GM12878 (cell line): ENCODE data around the gene KIAA1217. TPM values are rescaled to one million over a fixed set of nuclear protein-coding genes. Genes with fewer than 3 reads are reported as not detected.

Experiments
- ATAC-seq: fragments of 200-7000 bp; cut with Tn5 transposase; 3 replicates; pipeline ENCODE4 v1.9.1; 2020; ENCODE audit warnings: mild to moderate bottlenecking, moderate library complexity
- BruUV-seq: library from RNA; stranded (reverse); fragments of 400-500 nt; replicated peaks from 2 replicates; lab custom pipeline; 2021; lab: Mats Ljungman, UMichigan
- CTCF ChIA-PET: fragments of 300-600 bp; sonication (Branson Sonifier 250); formaldehyde crosslinking; extraction: SDS; loops from one replicate; lab custom pipeline; 2021; ENCODE audit warnings: inconsistent platforms; lab: Yijun Ruan, JAX
- POLR2A ChIA-PET: fragments of 350-600 bp; formaldehyde crosslinking; extraction: SDS; loops from one replicate; lab custom pipeline; 2021; ENCODE audit warnings: inconsistent platforms; lab: Charles Lee
- RAD21 ChIA-PET: fragments of 300-600 bp; sonication (Branson Sonifier 250); formaldehyde crosslinking; loops from one replicate; lab custom pipeline; 2023; ENCODE audit warnings: antibody characterized with exemption; ENCODE audit not compliant: unreplicated experiment; lab: Charles Lee
- SMC1A ChIA-PET: fragments of 300-600 bp; sonication (Branson Sonifier 250); formaldehyde crosslinking; loops from one replicate; lab custom pipeline; 2023; ENCODE audit not compliant: unreplicated experiment, uncharacterized antibody; lab: Charles Lee
- DNase-seq: peaks from one replicate; pipeline ENCODE4 v3.0.0-alpha.2; 2011; ENCODE audit warnings: low read depth, low spot score
- FAIRE-seq: peaks from 3 replicates; lab custom pipeline; 2011; peaks lifted over from hg19 to GRCh38; lab: Jason Lieb, UNC
- H2AFZ ChIP-seq: 2 replicates; pipeline ENCODE4 v1.6.0; 2011; ENCODE audit warnings: low read depth, low read length, control low read depth; ENCODE audit not compliant: control insufficient read depth
- H3K27ac ChIP-seq: 2 replicates; pipeline ENCODE4 v1.5.1; 2011; ENCODE audit warnings: control low read depth; ENCODE audit not compliant: control insufficient read depth, insufficient read depth
- H3K27me3 ChIP-seq, 2 experiments: replicated peaks in 1 of 2; 2 replicates each; pipeline versions ENCODE4 v1.6.0 to v1.6.1; 2011; ENCODE audit warnings: low read length in 1 of 2; ENCODE audit not compliant: control insufficient read depth in 2 of 2, insufficient read depth in 2 of 2
- H3K36me3 ChIP-seq, 2 experiments: 2 replicates each; pipeline ENCODE4 v1.5.1; 2011; ENCODE audit warnings: low read length in 1 of 2; ENCODE audit not compliant: control insufficient read depth in 2 of 2, insufficient read depth in 2 of 2
- H3K4me1 ChIP-seq: 2 replicates; pipeline ENCODE4 v1.6.1; 2011; ENCODE audit warnings: mild to moderate bottlenecking, low read length, moderate library complexity, mixed read lengths; ENCODE audit not compliant: control insufficient read depth, insufficient read depth
- H3K4me2 ChIP-seq: 2 replicates; pipeline ENCODE4 v1.6.0; 2011; ENCODE audit warnings: control low read depth; ENCODE audit not compliant: control insufficient read depth, insufficient read depth
- H3K4me3 ChIP-seq: fragments of 200-600 bp; sonication (generic); 2 replicates; pipeline ENCODE4 v1.5.1; 2016
- H3K79me2 ChIP-seq: 2 replicates; pipeline ENCODE4 v1.6.0; 2011; ENCODE audit warnings: low read length; ENCODE audit not compliant: control insufficient read depth, insufficient read depth
- H3K9ac ChIP-seq: 2 replicates; pipeline ENCODE4 v1.8.0; 2011; ENCODE audit warnings: low read length, control low read depth, mixed read lengths; ENCODE audit not compliant: control insufficient read depth, insufficient read depth
- H3K9me3 ChIP-seq: replicated peaks from 3 replicates; pipeline ENCODE4 v1.5.1; 2011; ENCODE audit warnings: mild to moderate bottlenecking, low read length; ENCODE audit not compliant: control insufficient read depth, insufficient read depth
- H4K20me1 ChIP-seq: 2 replicates; pipeline ENCODE4 v1.6.0; 2011; ENCODE audit not compliant: control insufficient read depth, insufficient read depth
- ATF7 ChIP-seq: fragments of 450-650 bp; IDR thresholded peaks from 2 replicates; pipeline ENCODE4 v1.6.1; 2016; ENCODE audit warnings: low read depth, mild to moderate bottlenecking
- CHD2 ChIP-seq: IDR thresholded peaks from 2 replicates; pipeline ENCODE4 v1.6.1; 2011; ENCODE audit warnings: low read depth, low read length, improper control_type of control experiment, borderline replicate concordance
- FOXK2 ChIP-seq: fragments of 450-650 bp; IDR thresholded peaks from 2 replicates; pipeline ENCODE4 v1.6.1; 2017; ENCODE audit warnings: mild to moderate bottlenecking, moderate library complexity
- GABPA ChIP-seq: IDR thresholded peaks from 2 replicates; pipeline ENCODE4 v1.6.1; 2014; ENCODE audit warnings: antibody characterized with exemption, low read depth, mild to moderate bottlenecking, inconsistent platforms
- GATAD2B ChIP-seq: fragments of 450-650 bp; conservative IDR thresholded peaks from 2 replicates; pipeline ENCODE4 v1.6.1; 2017; ENCODE audit warnings: low read depth, mild to moderate bottlenecking, moderate library complexity
- MLLT1 ChIP-seq: fragments of 450-650 bp; IDR thresholded peaks from 2 replicates; pipeline ENCODE4 v1.6.1; 2016; ENCODE audit warnings: mild to moderate bottlenecking
- MYC ChIP-seq: IDR thresholded peaks from 2 replicates; pipeline ENCODE4 v1.6.1; 2011; ENCODE audit warnings: mild to moderate bottlenecking, low read length, moderate library complexity, inconsistent platforms; ENCODE audit not compliant: insufficient read depth, insufficient replicate concordance, insufficient read length, severe bottlenecking
- POLR2AphosphoS5 ChIP-seq: IDR thresholded peaks from 2 replicates; pipeline ENCODE4 v1.6.1; 2011; ENCODE audit warnings: mild to moderate bottlenecking, low read length, inconsistent platforms
- ZBTB33 ChIP-seq: fragments of 450-650 bp; IDR thresholded peaks from 2 replicates; pipeline ENCODE4 v1.6.1; 2017; ENCODE audit warnings: mild to moderate bottlenecking
- ZNF217 ChIP-seq: fragments of 450-650 bp; IDR thresholded peaks from 2 replicates; pipeline ENCODE4 v1.6.1; 2017; ENCODE audit warnings: antibody characterized with exemption, mild to moderate bottlenecking
- WGBS: methylation state at CpG from one replicate; pipeline ENCODE4 v1.1.6; 2016; ENCODE audit warnings: low lambda C conversion rate; ENCODE audit not compliant: insufficient replicate concordance, insufficient coverage; ENCODE audit errors: missing lambda C conversion rate; 5-methylcytosine and 5-hydroxymethylcytosine counted together
- in situ Hi-C: fragments of 300-500 bp; cut with MboI; formaldehyde crosslinking; loops from 9 replicates; pipeline ENCODE4 v1.14.3; 2018; ENCODE audit warnings: mixed read lengths
- intact Hi-C: fragments of 100-400 bp; cut with micrococcal nuclease; formaldehyde crosslinking; loops from one replicate; pipeline ENCODE4 v1.14.2; 2022; ENCODE audit not compliant: unreplicated experiment
- polyA plus RNA-seq, 11 experiments: library from polyadenylated mRNA; depleted of rRNA in 4 of 11; unstranded in 6 of 11; stranded (reverse) in 5 of 11; fragments of >200 nt; fragmentation: Nextera tagmentation in 4 of 11; fragmentation: Illumina TruSeq in 1 of 11; extraction: Ambion mirVana in 4 of 11; extraction: Trizol in 1 of 11; gene quantifications; 1 replicate in 1 of 11; 2 replicates in 10 of 11; pipeline versions ENCODE4 v1.2.1 to v1.2.3, GENCODE V29; 2011 to 2016; ENCODE audit warnings: inconsistent platforms in 2 of 11, missing spikeins in 2 of 11, low read depth in 1 of 11
- total RNA-seq, 4 experiments: library from RNA; depleted of rRNA in 3 of 4; stranded (reverse); fragments of >200 nt in 3 of 4; fragmentation: Illumina TruSeq in 1 of 4; extraction: Trizol in 1 of 4; gene quantifications; 2 replicates each; pipeline versions ENCODE4 v1.2.1 to v1.2.3, GENCODE V29; 2013 to 2021

KIAA1217 gene
- total and polyA plus RNA-seq, 10 of the 15 experiments (the other 5 are each of a cell fraction or from before 2014, with no cell fraction given) = 0.57 to 3.8 (median 2.1) TPM

- Histone ChIP-seq H3K27ac (no peak overlapping the region), H3K4me2 (no peak overlapping the region), H3K36me3 (no peaks in the 10 kb centered on the region), H3K27me3 (no peaks in the 10 kb centered on the region), H3K79me2 (no peaks in the 10 kb centered on the region), H4K20me1 (no peaks in the 10 kb centered on the region), H3K9ac (no peak overlapping the region), H3K4me3 (no peak overlapping the region), H3K9me3 (no peaks in the 10 kb centered on the region; the same call in 2 of the 3 replicates), H3K4me1 (no peaks in the 10 kb centered on the region), H2AFZ (no peak overlapping the region)
- ChIA-PET POLR2A (interaction anchor here (1.2 kb wide), 1 partner anchor 14 kb away, joined by 3 read pairs; no protein-coding TSS in a partner anchor), CTCF (interaction anchor here (0.7 to 2.9 kb wide), 8 partner anchors 7 to 200 kb away, joined by 3 to 19 read pairs (median 4); partner anchors contain the start of gene KIAA1217), RAD21 (interaction anchor here (1.0 to 1.2 kb wide), 4 partner anchors 23 to 325 kb away, joined by 3 to 5 read pairs (median 4); no protein-coding TSS in a partner anchor), SMC1A (interaction anchor here (0.7 to 1.0 kb wide), 3 partner anchors 11 to 91 kb away, joined by 3 to 4 read pairs (median 3); no protein-coding TSS in a partner anchor)
- FAIRE-seq (no peak), DNase-seq (no peak), ATAC-seq (peak; percentile 43)
- no TSS peak for BruUV-seq
- TF ChIP-seq ATF7 = peak; percentile 35
- no peak for TF ChIP-seq MLLT1
- WGBS = 79% methylated on average over 5 of the region's 5 CpGs
- in situ Hi-C loops (no loop called here), intact Hi-C loops (loop anchor here (2.0 kb wide), 1 partner anchor 324 kb away; no protein-coding TSS in a partner anchor)
Observed at GRCh38 chr10:24318517-24318916, 109.6 kb downstream of the KIAA1217 start.

- in situ Hi-C loops = no loop called here
- WGBS = 30% methylated on average over 2 of the region's 2 CpGs
- Histone ChIP-seq H3K79me2 (no peaks in the 10 kb centered on the region), H3K9me3 (no peaks in the 10 kb centered on the region; the same call in 2 of the 3 replicates), H3K27me3 (no peaks in the 10 kb centered on the region), H3K36me3 (no peaks in the 10 kb centered on the region), H3K4me1 (no peaks in the 10 kb centered on the region), H2AFZ (no peak overlapping the region), H3K4me3 (no peak overlapping the region), H3K9ac (no peak overlapping the region), H3K4me2 (no peak overlapping the region), H4K20me1 (no peaks in the 10 kb centered on the region), H3K27ac (no peak overlapping the region)
- ATAC-seq (no peak), FAIRE-seq (no peak), DNase-seq (no peak)
- SMC1A ChIA-PET = interaction anchor here (0.7 to 1.5 kb wide), 3 partner anchors 40 to 118 kb away, joined by 3 to 8 read pairs (median 3); no protein-coding TSS in a partner anchor
- POLR2A ChIA-PET = no interaction called here
- intact Hi-C loops = no loop called here
- RAD21 ChIA-PET = interaction anchor here (0.6 to 1.2 kb wide), 4 partner anchors 10 to 63 kb away, joined by 3 read pairs; no protein-coding TSS in a partner anchor
- BruUV-seq = no TSS peak
- CTCF ChIA-PET = interaction anchor here (0.7 to 2.9 kb wide), 13 partner anchors 14 to 327 kb away, joined by 3 to 19 read pairs (median 4); partner anchors contain the start of gene KIAA1217
- no peak for TF ChIP-seq MLLT1
- TF ChIP-seq MYC = no peak
- no peak for TF ChIP-seq ZNF217
- TF ChIP-seq ZBTB33 = no peak
- TF ChIP-seq FOXK2 = no peak
- no peak for TF ChIP-seq GATAD2B
- TF ChIP-seq CHD2 = no peak
- no peak for TF ChIP-seq GABPA
- TF ChIP-seq POLR2AphosphoS5 = no peak
Observed at GRCh38 chr10:24320373-24320772, 111.4 kb downstream of the KIAA1217 start.
